ENCODE results near the gene PDK2. TPM values are rescaled to one million over a fixed set of nuclear protein-coding genes. Genes with fewer than 3 reads are reported as not detected.

The PDK2 gene
- total RNA-seq, 4 donors from 2014 or later: 42.2 to 72.7 (median 50.7) TPM

DNA sequence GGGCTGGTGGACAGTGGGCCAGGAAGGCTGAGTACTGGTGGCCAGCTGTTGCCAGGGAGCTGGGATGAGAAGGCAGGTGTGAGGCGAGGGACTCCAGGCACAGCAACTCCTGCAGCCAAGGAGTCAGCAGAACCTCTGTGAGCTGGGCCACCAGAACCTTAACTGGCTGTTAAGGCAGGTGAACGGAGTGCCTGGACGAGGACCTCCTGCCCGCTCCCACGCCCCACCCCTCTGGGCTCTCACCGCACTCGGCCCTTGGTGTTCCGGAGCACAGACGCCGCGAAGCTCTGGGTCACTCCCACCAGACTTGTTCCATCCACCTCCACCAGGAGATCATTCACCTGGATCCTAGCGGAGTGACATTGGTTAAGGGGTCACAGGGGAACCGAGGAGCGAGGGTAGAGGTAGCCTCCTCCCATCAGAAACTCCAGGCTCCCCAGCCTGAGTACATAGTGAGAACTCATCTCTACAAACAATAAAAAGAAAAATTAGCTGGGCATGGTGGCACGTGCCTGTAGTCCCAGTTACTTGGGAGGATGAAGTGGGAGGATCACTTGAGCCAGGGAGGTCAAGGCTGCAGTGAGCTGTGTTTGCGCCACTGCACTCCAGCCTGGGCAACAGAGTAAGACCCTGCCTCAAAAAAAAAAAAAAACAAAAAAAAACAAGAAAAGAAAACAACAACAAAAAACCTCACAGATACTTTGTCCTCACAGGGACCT is 46.0 kb downstream of the PDK2 start:
- ATAC-seq (ENCODE audit: low FRiP score) (no peak), DNase-seq (ENCODE audit: low spot score) (no peak)
- TF ChIP-seq, protein P1, sequence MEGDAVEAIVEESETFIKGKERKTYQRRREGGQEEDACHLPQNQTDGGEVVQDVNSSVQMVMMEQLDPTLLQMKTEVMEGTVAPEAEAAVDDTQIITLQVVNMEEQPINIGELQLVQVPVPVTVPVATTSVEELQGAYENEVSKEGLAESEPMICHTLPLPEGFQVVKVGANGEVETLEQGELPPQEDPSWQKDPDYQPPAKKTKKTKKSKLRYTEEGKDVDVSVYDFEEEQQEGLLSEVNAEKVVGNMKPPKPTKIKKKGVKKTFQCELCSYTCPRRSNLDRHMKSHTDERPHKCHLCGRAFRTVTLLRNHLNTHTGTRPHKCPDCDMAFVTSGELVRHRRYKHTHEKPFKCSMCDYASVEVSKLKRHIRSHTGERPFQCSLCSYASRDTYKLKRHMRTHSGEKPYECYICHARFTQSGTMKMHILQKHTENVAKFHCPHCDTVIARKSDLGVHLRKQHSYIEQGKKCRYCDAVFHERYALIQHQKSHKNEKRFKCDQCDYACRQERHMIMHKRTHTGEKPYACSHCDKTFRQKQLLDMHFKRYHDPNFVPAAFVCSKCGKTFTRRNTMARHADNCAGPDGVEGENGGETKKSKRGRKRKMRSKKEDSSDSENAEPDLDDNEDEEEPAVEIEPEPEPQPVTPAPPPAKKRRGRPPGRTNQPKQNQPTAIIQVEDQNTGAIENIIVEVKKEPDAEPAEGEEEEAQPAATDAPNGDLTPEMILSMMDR (IDR thresholded peaks at IDR 0.05): no peak

- ATAC-seq (ENCODE audit: low FRiP score) (no peak), DNase-seq (ENCODE audit: low spot score) (no peak)
- TF ChIP-seq, protein P1 (IDR thresholded peaks at IDR 0.05): no peak
Measured at GRCh38 chr17:50141745-50142110, 46.6 kb downstream of the PDK2 start.

- DNase-seq (ENCODE audit: low spot score) (no peak), ATAC-seq (ENCODE audit: low FRiP score) (no peak)
- TF ChIP-seq, protein P1 (IDR thresholded peaks at IDR 0.05): no peak
Measured at GRCh38 chr17:50143461-50144176, 48.5 kb downstream of the PDK2 start.

GRCh38 chr17:50144355-50144754 is 49.2 kb downstream of the PDK2 start:
- TF ChIP-seq, protein P1 (IDR thresholded peaks at IDR 0.05): no peak
- DNase-seq (ENCODE audit: low spot score) (no peak), ATAC-seq (ENCODE audit: low FRiP score) (no peak)

GRCh38 chr17:50144845-50145531 is 49.8 kb downstream of the PDK2 start:
- TF ChIP-seq, protein P1 (IDR thresholded peaks at IDR 0.05): no peak
- ATAC-seq (ENCODE audit: low FRiP score) (no peak), DNase-seq (ENCODE audit: low spot score) (no peak)

GRCh38 chr17:50145532-50146229 is 50.5 kb downstream of the PDK2 start:
- TF ChIP-seq, protein P1 (IDR thresholded peaks at IDR 0.05): no peak
- ATAC-seq (ENCODE audit: low FRiP score): no peak
- DNase-seq (ENCODE audit: low spot score): no peak
